Calu3 (cell line): ENCODE data around the gene HCN2. TPM values are rescaled to one million over a fixed set of nuclear protein-coding genes. Genes with fewer than 3 reads are reported as not detected.

Source experiments
- BruUV-seq: library from RNA; stranded (reverse); fragments of 400-500 nt; replicated peaks from 2 replicates; lab custom pipeline; 2021; lab: Mats Ljungman, UMichigan
- CTCF ChIA-PET: fragments of 300-600 bp; sonication (Branson Sonifier 250); formaldehyde crosslinking; loops from one replicate; lab custom pipeline; 2022; ENCODE audit warnings: antibody characterized with exemption; lab: Charles Lee
- DNase-seq: peaks from one replicate; pipeline ENCODE4 v3.0.0; 2022
- H3K27ac Mint-ChIP-seq: one replicate; pipeline ENCODE4 v1.8.0; 2022; ENCODE audit warnings: mixed read lengths; ENCODE audit not compliant: unreplicated experiment
- H3K27me3 Mint-ChIP-seq: one replicate; pipeline ENCODE4 v1.8.0; 2022; ENCODE audit warnings: mixed read lengths; ENCODE audit not compliant: unreplicated experiment
- H3K36me3 Mint-ChIP-seq: one replicate; pipeline ENCODE4 v1.8.0; 2022; ENCODE audit warnings: mild to moderate bottlenecking, moderate library complexity, mixed read lengths; ENCODE audit not compliant: insufficient read depth, unreplicated experiment
- H3K4me1 Mint-ChIP-seq: one replicate; pipeline ENCODE4 v1.8.0; 2022; ENCODE audit warnings: mild to moderate bottlenecking, low read depth, mixed read lengths; ENCODE audit not compliant: unreplicated experiment
- H3K4me3 Mint-ChIP-seq: one replicate; pipeline ENCODE4 v1.8.0; 2022; ENCODE audit warnings: mild to moderate bottlenecking, low read depth, moderate library complexity, mixed read lengths; ENCODE audit not compliant: unreplicated experiment
- H3K9me3 Mint-ChIP-seq: one replicate; pipeline ENCODE4 v1.8.0; 2022; ENCODE audit warnings: low read depth, mixed read lengths; ENCODE audit not compliant: unreplicated experiment
- intact Hi-C: fragments of 100-400 bp; cut with micrococcal nuclease; formaldehyde crosslinking; loops from one replicate; pipeline ENCODE4 v1.10.0; 2022; ENCODE audit not compliant: unreplicated experiment
- total RNA-seq: library from RNA; stranded (reverse); gene quantifications from 2 replicates; pipeline ENCODE4 v1.2.3, GENCODE V29; 2022
- TF ChIP-seq, protein P1 (sequence below): fragments of 200-600 bp; IDR thresholded peaks from one replicate; pipeline ENCODE4 v1.8.0; 2022; ENCODE audit warnings: antibody characterized with exemption; ENCODE audit not compliant: unreplicated experiment

Gene HCN2
- total RNA-seq, 1 experiment from 2014 or later, result 0.09 TPM

DNA sequence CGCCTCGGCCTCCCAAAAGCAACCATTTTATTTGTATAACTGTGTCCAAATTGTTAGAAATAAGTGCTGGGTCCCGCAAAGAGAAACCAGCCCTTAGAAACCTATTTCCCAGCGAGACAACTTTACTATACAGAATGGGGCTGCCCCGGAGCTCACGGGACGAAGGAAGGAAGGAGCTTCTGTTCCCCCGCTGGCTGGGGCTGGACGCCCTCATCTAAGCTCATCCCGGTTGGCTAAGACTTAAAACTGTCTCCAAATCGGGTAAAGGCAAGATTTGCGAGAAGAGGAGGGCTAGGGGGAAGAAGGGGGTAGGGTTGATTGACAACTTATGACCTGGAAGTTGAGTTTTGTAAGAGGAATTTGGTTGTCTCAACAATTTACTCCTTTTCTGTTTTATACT is 29.6 kb upstream of the HCN2 start:
- peaks cover 12% of the 10 kb centered on the region for H3K36me3 Mint-ChIP-seq

DNA sequence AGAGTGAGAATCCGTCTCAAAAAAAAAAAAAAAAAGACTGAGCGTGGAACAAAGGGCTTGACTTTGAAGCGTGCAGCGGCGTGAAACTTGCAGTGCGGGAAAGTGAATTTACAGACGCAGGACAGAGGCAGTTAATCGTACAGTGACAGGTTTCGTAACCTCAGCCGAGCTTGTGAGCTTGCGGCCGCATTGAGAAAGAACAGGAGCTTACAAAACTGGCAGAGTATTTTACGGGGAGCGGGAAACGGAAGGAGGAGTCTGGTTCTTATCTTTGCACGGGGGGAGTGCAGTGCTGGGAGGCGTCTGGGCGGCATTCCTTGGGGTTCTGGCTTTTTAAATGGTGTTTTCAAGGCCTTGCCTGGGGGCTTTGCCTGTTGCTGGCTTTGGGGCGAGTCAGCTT is 23.3 kb upstream of the HCN2 start:
- H3K4me3 Mint-ChIP-seq, result no peak overlapping the region
- no peaks in the 10 kb centered on the region for H3K27me3 Mint-ChIP-seq
- no peak overlapping the region for H3K27ac Mint-ChIP-seq
- no peaks in the 10 kb centered on the region for H3K9me3 Mint-ChIP-seq
- peaks cover 5% of the 10 kb centered on the region for H3K4me1 Mint-ChIP-seq
- BruUV-seq, result no TSS peak
- intact Hi-C loops, result no loop called here
- no peak for DNase-seq
- CTCF ChIA-PET, result no interaction called here
- peaks cover 13% of the 10 kb centered on the region for H3K36me3 Mint-ChIP-seq
- TF ChIP-seq, protein P1, sequence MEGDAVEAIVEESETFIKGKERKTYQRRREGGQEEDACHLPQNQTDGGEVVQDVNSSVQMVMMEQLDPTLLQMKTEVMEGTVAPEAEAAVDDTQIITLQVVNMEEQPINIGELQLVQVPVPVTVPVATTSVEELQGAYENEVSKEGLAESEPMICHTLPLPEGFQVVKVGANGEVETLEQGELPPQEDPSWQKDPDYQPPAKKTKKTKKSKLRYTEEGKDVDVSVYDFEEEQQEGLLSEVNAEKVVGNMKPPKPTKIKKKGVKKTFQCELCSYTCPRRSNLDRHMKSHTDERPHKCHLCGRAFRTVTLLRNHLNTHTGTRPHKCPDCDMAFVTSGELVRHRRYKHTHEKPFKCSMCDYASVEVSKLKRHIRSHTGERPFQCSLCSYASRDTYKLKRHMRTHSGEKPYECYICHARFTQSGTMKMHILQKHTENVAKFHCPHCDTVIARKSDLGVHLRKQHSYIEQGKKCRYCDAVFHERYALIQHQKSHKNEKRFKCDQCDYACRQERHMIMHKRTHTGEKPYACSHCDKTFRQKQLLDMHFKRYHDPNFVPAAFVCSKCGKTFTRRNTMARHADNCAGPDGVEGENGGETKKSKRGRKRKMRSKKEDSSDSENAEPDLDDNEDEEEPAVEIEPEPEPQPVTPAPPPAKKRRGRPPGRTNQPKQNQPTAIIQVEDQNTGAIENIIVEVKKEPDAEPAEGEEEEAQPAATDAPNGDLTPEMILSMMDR, result no peak

More for the DNA sequence above, 29.6 kb upstream of the HCN2 start:
- CTCF ChIA-PET, result no interaction called here
- Mint-ChIP-seq H3K4me1 (no peaks in the 10 kb centered on the region), H3K4me3 (no peak overlapping the region), H3K27ac (no peak overlapping the region), H3K27me3 (no peaks in the 10 kb centered on the region), H3K9me3 (no peaks in the 10 kb centered on the region)
- no TSS peak for BruUV-seq
- TF ChIP-seq, protein P1, result no peak
- intact Hi-C loops, result no loop called here
- no peak for DNase-seq

DNA sequence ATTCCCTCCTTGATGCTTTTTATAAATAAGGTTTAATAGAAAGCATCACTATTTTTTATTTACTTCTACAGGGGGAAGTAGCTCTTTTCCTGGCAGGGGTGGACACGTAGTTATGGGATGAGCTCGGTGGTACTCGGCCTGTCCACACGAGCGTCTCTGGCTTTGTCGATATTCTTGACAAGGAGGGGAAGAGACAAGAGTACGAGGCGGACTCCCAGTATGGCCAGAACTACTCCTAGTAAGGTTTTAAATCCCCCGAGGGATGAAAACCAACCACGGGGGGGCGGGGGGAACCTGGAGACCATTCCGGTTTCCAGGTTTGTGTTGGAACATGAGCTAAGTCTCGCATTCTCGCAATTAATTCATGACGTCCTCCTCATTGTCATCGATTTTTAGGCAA is 22.8 kb upstream of the HCN2 start:
- CTCF ChIA-PET, result no interaction called here
- no peak for DNase-seq
- Mint-ChIP-seq H3K9me3 (no peaks in the 10 kb centered on the region), H3K27me3 (no peaks in the 10 kb centered on the region), H3K27ac (no peak overlapping the region), H3K4me1 (peaks cover 7% of the 10 kb centered on the region), H3K36me3 (peaks cover 16% of the 10 kb centered on the region), H3K4me3 (no peak overlapping the region)
- BruUV-seq, result no TSS peak
- intact Hi-C loops, result no loop called here
- TF ChIP-seq, protein P1, result no peak

DNA sequence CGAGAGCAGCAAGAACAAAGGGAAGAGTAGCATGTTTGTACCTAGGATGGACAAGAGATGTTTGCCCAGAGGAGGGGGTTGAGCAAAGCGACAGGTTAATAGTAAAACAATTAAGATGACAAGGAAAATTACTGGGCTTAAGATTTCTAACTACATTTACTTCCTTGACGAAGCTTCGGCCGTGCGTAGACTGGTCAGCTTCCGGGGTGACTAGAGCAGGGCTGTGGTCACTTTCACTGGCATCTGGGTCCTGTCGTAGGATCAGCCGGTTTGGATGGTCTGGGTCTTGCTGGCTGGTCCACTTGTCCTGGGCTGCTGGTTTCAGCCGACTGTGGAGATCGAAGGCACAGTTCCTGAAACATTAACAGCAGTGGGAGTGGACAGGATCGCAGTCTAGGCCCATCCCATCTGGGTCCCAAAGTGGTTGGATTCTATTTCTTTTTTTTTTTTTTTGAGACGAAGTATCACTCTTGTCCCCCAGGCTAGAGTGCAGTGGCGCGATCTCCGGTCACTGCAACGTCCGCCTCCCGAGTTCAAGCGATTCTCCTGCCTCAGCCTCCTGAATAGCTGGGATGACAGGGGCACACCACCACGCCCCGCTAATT is 22.3 kb upstream of the HCN2 start:
- Mint-ChIP-seq H3K27ac (no peak overlapping the region), H3K9me3 (no peaks in the 10 kb centered on the region), H3K4me3 (no peak overlapping the region), H3K36me3 (peaks cover 21% of the 10 kb centered on the region), H3K4me1 (peaks cover 7% of the 10 kb centered on the region), H3K27me3 (no peaks in the 10 kb centered on the region)
- intact Hi-C loops, result no loop called here
- CTCF ChIA-PET, result no interaction called here
- TF ChIP-seq, protein P1, result no peak
- BruUV-seq, result no TSS peak
- no peak for DNase-seq
